ENCODE measurements around the gene GPR171. TPM values are rescaled to one million over a fixed set of nuclear protein-coding genes. Genes with fewer than 3 reads are reported as not detected.

The GPR171 gene
- total RNA-seq, 1 donor from 2014 or later: not detected

DNA sequence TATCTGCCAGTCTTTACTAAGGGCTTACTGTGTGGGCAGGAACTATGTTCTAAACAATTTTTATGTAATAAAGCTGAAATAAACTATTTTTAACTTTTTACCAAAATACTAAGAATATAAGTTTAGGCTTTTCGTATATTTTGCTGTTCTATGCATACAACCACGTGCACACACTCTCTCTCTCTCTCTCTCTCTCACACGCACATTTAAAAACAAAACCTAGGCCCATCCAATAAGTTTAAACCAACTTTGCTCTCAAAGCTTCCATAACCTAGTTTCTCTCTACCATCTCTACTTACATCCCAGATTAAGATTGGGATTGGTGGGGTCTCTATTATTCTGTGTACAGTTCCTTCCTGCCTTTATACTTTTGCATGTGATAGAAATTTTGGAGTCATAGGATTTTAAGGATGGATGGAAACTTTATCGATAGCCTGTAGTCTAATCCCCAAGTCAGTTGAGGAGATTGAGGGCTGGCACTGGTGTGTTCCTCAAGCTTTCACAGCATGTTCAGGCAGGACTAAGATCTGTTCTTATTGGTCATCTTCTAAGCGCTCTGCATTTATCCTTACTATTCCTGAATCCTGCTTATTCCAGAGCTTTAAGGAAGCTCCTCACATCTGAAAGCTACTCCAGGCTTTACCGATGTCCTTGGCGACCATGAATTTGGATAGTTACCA, 1.8 kb downstream of the GPR171 start:
- no peaks in the 10 kb centered on the region for H3K9me3 Mint-ChIP-seq (ENCODE audit: unreplicated experiment)
- TF ChIP-seq EZH2 (IDR thresholded peaks at IDR 0.05; ENCODE audit: insufficient read depth, low read length): no peak
- TF ChIP-seq, protein P1, sequence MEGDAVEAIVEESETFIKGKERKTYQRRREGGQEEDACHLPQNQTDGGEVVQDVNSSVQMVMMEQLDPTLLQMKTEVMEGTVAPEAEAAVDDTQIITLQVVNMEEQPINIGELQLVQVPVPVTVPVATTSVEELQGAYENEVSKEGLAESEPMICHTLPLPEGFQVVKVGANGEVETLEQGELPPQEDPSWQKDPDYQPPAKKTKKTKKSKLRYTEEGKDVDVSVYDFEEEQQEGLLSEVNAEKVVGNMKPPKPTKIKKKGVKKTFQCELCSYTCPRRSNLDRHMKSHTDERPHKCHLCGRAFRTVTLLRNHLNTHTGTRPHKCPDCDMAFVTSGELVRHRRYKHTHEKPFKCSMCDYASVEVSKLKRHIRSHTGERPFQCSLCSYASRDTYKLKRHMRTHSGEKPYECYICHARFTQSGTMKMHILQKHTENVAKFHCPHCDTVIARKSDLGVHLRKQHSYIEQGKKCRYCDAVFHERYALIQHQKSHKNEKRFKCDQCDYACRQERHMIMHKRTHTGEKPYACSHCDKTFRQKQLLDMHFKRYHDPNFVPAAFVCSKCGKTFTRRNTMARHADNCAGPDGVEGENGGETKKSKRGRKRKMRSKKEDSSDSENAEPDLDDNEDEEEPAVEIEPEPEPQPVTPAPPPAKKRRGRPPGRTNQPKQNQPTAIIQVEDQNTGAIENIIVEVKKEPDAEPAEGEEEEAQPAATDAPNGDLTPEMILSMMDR (IDR thresholded peaks at IDR 0.05; ENCODE audit: insufficient read depth, low read depth, low read length): no peak
- Histone ChIP-seq H3K36me3 (ENCODE audit: insufficient read depth, low read length) (no peaks in the 10 kb centered on the region), H3K27ac (ENCODE audit: low read depth, low read length) (no peak overlapping the region), H3K4me2 (ENCODE audit: low read length) (no peak overlapping the region), H2AFZ (ENCODE audit: low read depth, low read length) (no peak overlapping the region), H3K9ac (ENCODE audit: low read length) (no peak overlapping the region), H4K20me1 (ENCODE audit: insufficient read depth, low read length) (no peaks in the 10 kb centered on the region), H3K27me3 (ENCODE audit: insufficient read depth, low read length) (no peaks in the 10 kb centered on the region), H3K4me3 (ENCODE audit: insufficient read depth, low read depth, low read length) (no peak overlapping the region), H3K9me3 (ENCODE audit: insufficient read depth, low read depth, low read length) (no peaks in the 10 kb centered on the region), H3K79me2 (ENCODE audit: insufficient read depth, low read length) (no peaks in the 10 kb centered on the region), H3K4me1 (ENCODE audit: insufficient read depth, low read length) (no peaks in the 10 kb centered on the region)
- no peak overlapping the region for H3K27ac Mint-ChIP-seq (ENCODE audit: unreplicated experiment)
- H3K36me3 Mint-ChIP-seq (ENCODE audit: low read depth, unreplicated experiment): no peaks in the 10 kb centered on the region
- H3K4me1 Mint-ChIP-seq (ENCODE audit: low read depth, unreplicated experiment): peaks cover 20% of the 10 kb centered on the region
- no peaks in the 10 kb centered on the region for H3K27me3 Mint-ChIP-seq (ENCODE audit: low read depth, unreplicated experiment)
- H3K4me3 Mint-ChIP-seq (ENCODE audit: unreplicated experiment): no peak overlapping the region
- FAIRE-seq (no peak), DNase-seq (ENCODE audit: low read depth) (no peak)

DNA sequence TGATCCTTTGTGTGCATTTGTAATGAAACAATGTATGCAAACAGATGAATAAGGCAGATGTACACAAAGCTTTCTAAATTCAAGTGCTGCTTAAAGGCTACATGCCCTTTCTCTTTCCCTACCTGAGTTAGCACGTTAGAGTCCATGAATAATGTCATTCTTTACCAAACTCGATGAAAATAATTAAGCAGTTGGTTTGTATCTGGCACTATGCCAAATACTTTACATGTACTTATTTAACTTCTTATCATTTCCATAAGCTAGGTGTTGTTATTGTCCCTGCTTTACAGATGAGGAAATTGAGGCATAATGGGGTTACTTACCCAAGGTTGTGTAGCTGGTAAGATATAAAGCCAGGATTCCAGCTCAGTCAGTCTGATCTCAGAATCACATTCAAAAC, 2.4 kb downstream of the GPR171 start:
- Mint-ChIP-seq H3K27ac (ENCODE audit: unreplicated experiment) (no peak overlapping the region), H3K36me3 (ENCODE audit: low read depth, unreplicated experiment) (no peaks in the 10 kb centered on the region), H3K9me3 (ENCODE audit: unreplicated experiment) (no peaks in the 10 kb centered on the region), H3K4me3 (ENCODE audit: unreplicated experiment) (no peak overlapping the region), H3K4me1 (ENCODE audit: low read depth, unreplicated experiment) (peaks cover 24% of the 10 kb centered on the region), H3K27me3 (ENCODE audit: low read depth, unreplicated experiment) (no peaks in the 10 kb centered on the region)
- no peaks in the 10 kb centered on the region for H3K4me1 ChIP-seq (ENCODE audit: insufficient read depth, low read length)
- H2AFZ ChIP-seq (ENCODE audit: low read depth, low read length): no peak overlapping the region
- H3K9ac ChIP-seq (ENCODE audit: low read length): no peak overlapping the region
- no peak overlapping the region for H3K27ac ChIP-seq (ENCODE audit: low read depth, low read length)
- H3K9me3 ChIP-seq (ENCODE audit: insufficient read depth, low read depth, low read length): no peaks in the 10 kb centered on the region
- H3K79me2 ChIP-seq (ENCODE audit: insufficient read depth, low read length): no peaks in the 10 kb centered on the region
- peak; percentile 20 for FAIRE-seq
- no peak overlapping the region for H3K4me3 ChIP-seq (ENCODE audit: insufficient read depth, low read depth, low read length)
- TF ChIP-seq, protein P1 (IDR thresholded peaks at IDR 0.05; ENCODE audit: insufficient read depth, low read depth, low read length): no peak
- DNase-seq (ENCODE audit: low read depth): no peak
- no peaks in the 10 kb centered on the region for H4K20me1 ChIP-seq (ENCODE audit: insufficient read depth, low read length)
- H3K27me3 ChIP-seq (ENCODE audit: insufficient read depth, low read length): no peaks in the 10 kb centered on the region
- no peaks in the 10 kb centered on the region for H3K36me3 ChIP-seq (ENCODE audit: insufficient read depth, low read length)
- H3K4me2 ChIP-seq (ENCODE audit: low read length): no peak overlapping the region

Measured in astrocyte (in vitro differentiated cells and primary cell).